ENCODE results near the gene TECTB.

TECTB gene

GRCh38 chr10:112262546-112262945 is 20.7 kb upstream of the TECTB start:
- H3K9me3 ChIP-seq (ENCODE audit: insufficient read depth, low read length), result no peaks in the 10 kb centered on the region
- no peak overlapping the region for H3K9ac ChIP-seq (ENCODE audit: low read length)
- no peak overlapping the region for H3K4me2 ChIP-seq (ENCODE audit: low read depth, low read length, poor library complexity, severe bottlenecking)
- H3K79me2 ChIP-seq (ENCODE audit: insufficient read depth, low read length), result no peaks in the 10 kb centered on the region
- no peak overlapping the region for H2AFZ ChIP-seq (ENCODE audit: low read depth, low read length, severe bottlenecking)
- no peaks in the 10 kb centered on the region for H3F3A ChIP-seq (ENCODE audit: insufficient read depth)
- H4K20me1 ChIP-seq (ENCODE audit: low read depth, low read length), result no peaks in the 10 kb centered on the region
- no peak for TF ChIP-seq EZH2phosphoT487 (conservative IDR thresholded peaks at IDR 0.05; ENCODE audit: low read length)
- no peak for TF ChIP-seq CTCF (IDR thresholded peaks at IDR 0.05; ENCODE audit: insufficient read depth, low read length, poor library complexity, severe bottlenecking)
- H3K27me3 ChIP-seq (ENCODE audit: low read length), result no peaks in the 10 kb centered on the region
- H3K9me2 ChIP-seq (replicated peaks; ENCODE audit: insufficient read depth, low read length), result no peaks in the 10 kb centered on the region
- no peak overlapping the region for H3K4me3 ChIP-seq (ENCODE audit: insufficient read depth, low read length, poor library complexity, severe bottlenecking)
- no peaks in the 10 kb centered on the region for H3K36me3 ChIP-seq (ENCODE audit: low read length)
- no peak overlapping the region for H3K27ac ChIP-seq (ENCODE audit: low read depth, low read length)

- Histone ChIP-seq H3K36me3 (ENCODE audit: low read length) (no peaks in the 10 kb centered on the region), H3F3A (ENCODE audit: insufficient read depth) (no peaks in the 10 kb centered on the region), H3K4me3 (ENCODE audit: insufficient read depth, low read length, poor library complexity, severe bottlenecking) (no peak overlapping the region), H3K9me2 (replicated peaks; ENCODE audit: insufficient read depth, low read length) (no peaks in the 10 kb centered on the region), H3K79me2 (ENCODE audit: insufficient read depth, low read length) (no peaks in the 10 kb centered on the region), H3K27ac (ENCODE audit: low read depth, low read length) (no peak overlapping the region), H3K9me3 (ENCODE audit: insufficient read depth, low read length) (no peaks in the 10 kb centered on the region), H3K9ac (ENCODE audit: low read length) (no peak overlapping the region), H3K4me2 (ENCODE audit: low read depth, low read length, poor library complexity, severe bottlenecking) (no peak overlapping the region), H2AFZ (ENCODE audit: low read depth, low read length, severe bottlenecking) (no peak overlapping the region), H3K27me3 (ENCODE audit: low read length) (no peaks in the 10 kb centered on the region), H4K20me1 (ENCODE audit: low read depth, low read length) (no peaks in the 10 kb centered on the region)
- no peak for TF ChIP-seq CTCF (IDR thresholded peaks at IDR 0.05; ENCODE audit: insufficient read depth, low read length, poor library complexity, severe bottlenecking)
- no peak for TF ChIP-seq EZH2phosphoT487 (conservative IDR thresholded peaks at IDR 0.05; ENCODE audit: low read length)
These were observed 17.5 kb upstream of the TECTB start for GRCh38 chr10:112265745-112266144.

GRCh38 chr10:112269266-112269665 is 13.9 kb upstream of the TECTB start:
- H3K79me2 ChIP-seq (ENCODE audit: insufficient read depth, low read length), result no peaks in the 10 kb centered on the region
- TF ChIP-seq EZH2phosphoT487 (conservative IDR thresholded peaks at IDR 0.05; ENCODE audit: low read length), result no peak
- TF ChIP-seq CTCF (IDR thresholded peaks at IDR 0.05; ENCODE audit: insufficient read depth, low read length, poor library complexity, severe bottlenecking), result no peak
- no peaks in the 10 kb centered on the region for H3K27me3 ChIP-seq (ENCODE audit: low read length)
- no peak overlapping the region for H3K27ac ChIP-seq (ENCODE audit: low read depth, low read length)
- H3K4me2 ChIP-seq (ENCODE audit: low read depth, low read length, poor library complexity, severe bottlenecking), result no peak overlapping the region
- H3K9me2 ChIP-seq (replicated peaks; ENCODE audit: insufficient read depth, low read length), result no peaks in the 10 kb centered on the region
- H3F3A ChIP-seq (ENCODE audit: insufficient read depth), result no peaks in the 10 kb centered on the region
- H3K9me3 ChIP-seq (ENCODE audit: insufficient read depth, low read length), result no peaks in the 10 kb centered on the region
- H3K36me3 ChIP-seq (ENCODE audit: low read length), result no peaks in the 10 kb centered on the region
- no peak overlapping the region for H3K9ac ChIP-seq (ENCODE audit: low read length)
- no peaks in the 10 kb centered on the region for H4K20me1 ChIP-seq (ENCODE audit: low read depth, low read length)
- H2AFZ ChIP-seq (ENCODE audit: low read depth, low read length, severe bottlenecking), result no peak overlapping the region
- H3K4me3 ChIP-seq (ENCODE audit: insufficient read depth, low read length, poor library complexity, severe bottlenecking), result no peak overlapping the region

Data from SU-DHL-6 (cell line).